ENCODE measurements around the gene WDFY3. TPM values are rescaled to one million over a fixed set of nuclear protein-coding genes. Genes with fewer than 3 reads are reported as not detected.

WDFY3 gene
- total and polyA plus RNA-seq, 2 of the 13 experiments (the other 11 are each of a cell fraction or from before 2014, with no cell fraction given), result 16.7 to 24.5 TPM

GRCh38 chr4:84849051-84849640, 117.3 kb downstream of the WDFY3 start:
- no peak overlapping the region for H3K9ac ChIP-seq (ENCODE audit: insufficient read depth, low read depth, low read length)
- H4K20me1 ChIP-seq (ENCODE audit: insufficient read depth, low read length), result no peaks in the 10 kb centered on the region
- no peak overlapping the region for H3K27ac ChIP-seq (ENCODE audit: extremely low read length, insufficient read depth, low read length)
- H3K36me3 ChIP-seq (replicated peaks in 1 of 2; ENCODE audit: control insufficient read depth in 1 of 2, insufficient read depth in 2 of 2, low read length in 2 of 2), result peaks cover 2 to 35% of the 10 kb centered on the region in 2 experiments; a peak in 3 of 5 replicates
- ATAC-seq (no peak), DNase-seq (ENCODE audit: low spot score) (no peak), FAIRE-seq (no peak)
- POLR2A ChIA-PET, result no interaction called here
- peaks cover 8% of the 10 kb centered on the region; the same call in 1 of the 2 replicates for H3K4me1 ChIP-seq (ENCODE audit: insufficient read depth, low read length)
- H3K27me3 ChIP-seq (ENCODE audit: control insufficient read depth in 1 of 2, insufficient read depth in 2 of 2, low read length in 2 of 2), result no peaks in the 10 kb centered on the region
- no TSS peak for BruUV-seq (replicated peaks)
- TF ChIP-seq CHCHD3 (CRISPR knock-in tag; IDR thresholded peaks at IDR 0.05) (no peak), KLF9 (CRISPR knock-in tag; IDR thresholded peaks at IDR 0.05; ENCODE audit: low read depth) (no peak), REPIN1 (CRISPR knock-in tag; IDR thresholded peaks at IDR 0.05; ENCODE audit: borderline replicate concordance, low read depth) (no peak), NCOA2 (CRISPR knock-in tag; IDR thresholded peaks at IDR 0.05) (no peak)
- CTCF ChIA-PET (ENCODE audit: low intra/inter-chr PET ratio, low total read pairs), result no interaction called here
- intact Hi-C loops (cut with micrococcal nuclease; ENCODE audit: unreplicated experiment), result no loop called here
- H3K79me2 ChIP-seq (ENCODE audit: insufficient read depth, low read length), result no peaks in the 10 kb centered on the region
- H3K9me3 ChIP-seq (ENCODE audit: low read length), result no peaks in the 10 kb centered on the region
- H3K4me3 ChIP-seq (replicated peaks in 1 of 3; ENCODE audit: insufficient read depth in 1 of 3, low read depth in 2 of 3, low read length in 3 of 3), result no peak overlapping the region
- H3K4me2 ChIP-seq (ENCODE audit: low read depth, low read length), result no peak overlapping the region
- in situ Hi-C loops (cut with HindIII; ENCODE audit: extremely low pct_ligation_motif_present, low pct_unique_long_range_greater_than_20kb), result no loop called here
- no peak overlapping the region for H2AFZ ChIP-seq (ENCODE audit: low read length)

- 91% methylated on average over 2 of the region's 2 CpGs for WGBS (ENCODE audit: low lambda C conversion rate)
- in situ Hi-C loops (cut with HindIII; ENCODE audit: extremely low pct_ligation_motif_present, low pct_unique_long_range_greater_than_20kb), result no loop called here
- H3K4me1 ChIP-seq (ENCODE audit: insufficient read depth, low read length), result peaks cover 8% of the 10 kb centered on the region; the same call in 1 of the 2 replicates
- no peak overlapping the region for H3K9ac ChIP-seq (ENCODE audit: insufficient read depth, low read depth, low read length)
- no peak overlapping the region for H3K4me2 ChIP-seq (ENCODE audit: low read depth, low read length)
- no peak overlapping the region for H3K27ac ChIP-seq (ENCODE audit: extremely low read length, insufficient read depth, low read length)
- H3K9me3 ChIP-seq (ENCODE audit: low read length), result no peaks in the 10 kb centered on the region
- ChIA-PET POLR2A (no interaction called here), CTCF (ENCODE audit: low intra/inter-chr PET ratio, low total read pairs) (no interaction called here)
- no peaks in the 10 kb centered on the region for H3K79me2 ChIP-seq (ENCODE audit: insufficient read depth, low read length)
- no peak for DNase-seq (ENCODE audit: low spot score)
- no peak for ATAC-seq
- H3K27me3 ChIP-seq (ENCODE audit: control insufficient read depth in 1 of 2, insufficient read depth in 2 of 2, low read length in 2 of 2), result no peaks in the 10 kb centered on the region
- H3K4me3 ChIP-seq (replicated peaks in 1 of 3; ENCODE audit: insufficient read depth in 1 of 3, low read depth in 2 of 3, low read length in 3 of 3), result no peak overlapping the region
- FAIRE-seq, result no peak
- intact Hi-C loops (cut with micrococcal nuclease; ENCODE audit: unreplicated experiment), result no loop called here
- BruUV-seq (replicated peaks), result no TSS peak
- no peak overlapping the region for H2AFZ ChIP-seq (ENCODE audit: low read length)
- TF ChIP-seq ZNF282 (IDR thresholded peaks at IDR 0.05; ENCODE audit: partially characterized antibody), result no peak
- no peak for TF ChIP-seq NR0B2 (CRISPR knock-in tag; IDR thresholded peaks at IDR 0.05)
- TF ChIP-seq RFXANK (CRISPR knock-in tag; IDR thresholded peaks at IDR 0.05), result no peak
- no peak for TF ChIP-seq MAFF (IDR thresholded peaks at IDR 0.05; ENCODE audit: low read depth, low read length)
- TF ChIP-seq SPEN (CRISPR knock-in tag; IDR thresholded peaks at IDR 0.05; ENCODE audit: low read depth), result no peak
- TF ChIP-seq, protein P1, sequence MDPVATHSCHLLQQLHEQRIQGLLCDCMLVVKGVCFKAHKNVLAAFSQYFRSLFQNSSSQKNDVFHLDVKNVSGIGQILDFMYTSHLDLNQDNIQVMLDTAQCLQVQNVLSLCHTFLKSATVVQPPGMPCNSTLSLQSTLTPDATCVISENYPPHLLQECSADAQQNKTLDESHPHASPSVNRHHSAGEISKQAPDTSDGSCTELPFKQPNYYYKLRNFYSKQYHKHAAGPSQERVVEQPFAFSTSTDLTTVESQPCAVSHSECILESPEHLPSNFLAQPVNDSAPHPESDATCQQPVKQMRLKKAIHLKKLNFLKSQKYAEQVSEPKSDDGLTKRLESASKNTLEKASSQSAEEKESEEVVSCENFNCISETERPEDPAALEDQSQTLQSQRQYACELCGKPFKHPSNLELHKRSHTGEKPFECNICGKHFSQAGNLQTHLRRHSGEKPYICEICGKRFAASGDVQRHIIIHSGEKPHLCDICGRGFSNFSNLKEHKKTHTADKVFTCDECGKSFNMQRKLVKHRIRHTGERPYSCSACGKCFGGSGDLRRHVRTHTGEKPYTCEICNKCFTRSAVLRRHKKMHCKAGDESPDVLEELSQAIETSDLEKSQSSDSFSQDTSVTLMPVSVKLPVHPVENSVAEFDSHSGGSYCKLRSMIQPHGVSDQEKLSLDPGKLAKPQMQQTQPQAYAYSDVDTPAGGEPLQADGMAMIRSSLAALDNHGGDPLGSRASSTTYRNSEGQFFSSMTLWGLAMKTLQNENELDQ (CRISPR knock-in tag; IDR thresholded peaks at IDR 0.05; ENCODE audit: borderline replicate concordance), result no peak
- no peak for TF ChIP-seq ZFP36L1 (CRISPR knock-in tag; IDR thresholded peaks at IDR 0.05)
- TF ChIP-seq, protein P2, sequence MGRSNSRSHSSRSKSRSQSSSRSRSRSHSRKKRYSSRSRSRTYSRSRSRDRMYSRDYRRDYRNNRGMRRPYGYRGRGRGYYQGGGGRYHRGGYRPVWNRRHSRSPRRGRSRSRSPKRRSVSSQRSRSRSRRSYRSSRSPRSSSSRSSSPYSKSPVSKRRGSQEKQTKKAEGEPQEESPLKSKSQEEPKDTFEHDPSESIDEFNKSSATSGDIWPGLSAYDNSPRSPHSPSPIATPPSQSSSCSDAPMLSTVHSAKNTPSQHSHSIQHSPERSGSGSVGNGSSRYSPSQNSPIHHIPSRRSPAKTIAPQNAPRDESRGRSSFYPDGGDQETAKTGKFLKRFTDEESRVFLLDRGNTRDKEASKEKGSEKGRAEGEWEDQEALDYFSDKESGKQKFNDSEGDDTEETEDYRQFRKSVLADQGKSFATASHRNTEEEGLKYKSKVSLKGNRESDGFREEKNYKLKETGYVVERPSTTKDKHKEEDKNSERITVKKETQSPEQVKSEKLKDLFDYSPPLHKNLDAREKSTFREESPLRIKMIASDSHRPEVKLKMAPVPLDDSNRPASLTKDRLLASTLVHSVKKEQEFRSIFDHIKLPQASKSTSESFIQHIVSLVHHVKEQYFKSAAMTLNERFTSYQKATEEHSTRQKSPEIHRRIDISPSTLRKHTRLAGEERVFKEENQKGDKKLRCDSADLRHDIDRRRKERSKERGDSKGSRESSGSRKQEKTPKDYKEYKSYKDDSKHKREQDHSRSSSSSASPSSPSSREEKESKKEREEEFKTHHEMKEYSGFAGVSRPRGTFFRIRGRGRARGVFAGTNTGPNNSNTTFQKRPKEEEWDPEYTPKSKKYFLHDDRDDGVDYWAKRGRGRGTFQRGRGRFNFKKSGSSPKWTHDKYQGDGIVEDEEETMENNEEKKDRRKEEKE (IDR thresholded peaks at IDR 0.05), result no peak
- no peaks in the 10 kb centered on the region for H4K20me1 ChIP-seq (ENCODE audit: insufficient read depth, low read length)
- H3K36me3 ChIP-seq (replicated peaks in 1 of 2; ENCODE audit: control insufficient read depth in 1 of 2, insufficient read depth in 2 of 2, low read length in 2 of 2), result peaks cover 2 to 36% of the 10 kb centered on the region in 2 experiments; a peak in 2 of 5 replicates
Measured at GRCh38 chr4:84848432-84848831, 118.1 kb downstream of the WDFY3 start.
